CD4-positive, alpha-beta T cell treated with Interferon alpha-2 for 1 hour (primary cell): ENCODE data around the gene RNPS1.

Experiments used
- DNase-seq, 2 donors: peaks; one replicate each; pipeline ENCODE4 v3.0.0-alpha.2; 2020 to 2022

The RNPS1 gene

GRCh38 chr16:2233872-2234812 is 33.8 kb downstream of the RNPS1 start:
- DNase-seq: no peak

GRCh38 chr16:2233046-2233775 is 34.7 kb downstream of the RNPS1 start:
- DNase-seq: no peak

GRCh38 chr16:2232094-2232990 is 35.6 kb downstream of the RNPS1 start:
- no peak for DNase-seq

GRCh38 chr16:2231016-2231931 is 36.7 kb downstream of the RNPS1 start:
- no peak for DNase-seq

GRCh38 chr16:2230376-2230775 is 37.5 kb downstream of the RNPS1 start:
- DNase-seq: no peak

- no peak for DNase-seq
Measured at GRCh38 chr16:2229632-2230250, 38.2 kb downstream of the RNPS1 start.

- no peak for DNase-seq
Measured at GRCh38 chr16:2229091-2229490, 38.8 kb downstream of the RNPS1 start.

GRCh38 chr16:2228161-2228824 is 39.6 kb downstream of the RNPS1 start:
- no peak for DNase-seq

GRCh38 chr16:2226918-2227317 is 41.0 kb downstream of the RNPS1 start:
- no peak for DNase-seq

GRCh38 chr16:2226245-2226793 is 41.6 kb downstream of the RNPS1 start:
- DNase-seq: no peak

GRCh38 chr16:2223942-2224486 is 43.9 kb downstream of the RNPS1 start:
- peak in 1 of 2 donors; percentile 18 for DNase-seq

GRCh38 chr16:2223221-2223941 is 44.5 kb downstream of the RNPS1 start, which contains the start of gene E4F1:
E4F1 (plus strand) TSS chr16:2223591; CDS start chr16:2223614, 23 bp downstream.
- peak; percentile 100 for DNase-seq

GRCh38 chr16:2216330-2216729 is 51.6 kb downstream of the RNPS1 start:
- no peak for DNase-seq

- DNase-seq: no peak
Measured at GRCh38 chr16:2214719-2214968, 53.3 kb downstream of the RNPS1 start, which contains the start of gene PGP. PGP (minus strand) TSS chr16:2214840; CDS start chr16:2214777, 63 bp downstream.

GRCh38 chr16:2213817-2214718 is 53.9 kb downstream of the RNPS1 start:
- no peak for DNase-seq

GRCh38 chr16:2212362-2213324 is 55.3 kb downstream of the RNPS1 start:
- no peak for DNase-seq

- DNase-seq: no peak
Measured at GRCh38 chr16:2211923-2212347, 56.0 kb downstream of the RNPS1 start.
